K562 (cell line): ENCODE measurements around the gene CHMP1A. TPM values are rescaled to one million over a fixed set of nuclear protein-coding genes. Genes with fewer than 3 reads are reported as not detected.

Experiments used
- ZNF407 ChIP-seq: fragments of 450-650 bp; IDR thresholded peaks from 2 replicates; pipeline ENCODE4 v1.6.1; 2016; ENCODE audit warnings: low read depth
- polyA plus RNA-seq, 8 experiments: library from polyadenylated mRNA; depleted of rRNA in 4 of 8; stranded (reverse) in 5 of 8; unstranded in 3 of 8; fragments of >200 nt; fragmentation: Nextera tagmentation in 2 of 8; fragmentation: Illumina TruSeq in 1 of 8; extraction: Ambion mirVana in 2 of 8; extraction: Trizol in 1 of 8; gene quantifications; 2 replicates each; pipeline versions ENCODE4 v1.2.1 to v1.2.3, GENCODE V29; 2011 to 2014; ENCODE audit warnings: inconsistent platforms in 1 of 8, missing spikeins in 1 of 8
- total RNA-seq, 7 experiments: library from RNA; depleted of rRNA in 6 of 7; stranded (reverse); fragments of >200 nt in 6 of 7; fragmentation: Illumina TruSeq in 2 of 7; extraction: Trizol in 2 of 7; gene quantifications; 2 replicates each; pipeline versions ENCODE4 v1.2.1 to v1.2.3, GENCODE V29; 2011 to 2021; ENCODE audit warnings: low replicate concordance in 1 of 7

CHMP1A gene
- total and polyA plus RNA-seq, 9 of the 15 experiments (the other 6 are each of a cell fraction or from before 2014, with no cell fraction given), result 0.83 to 79.9 (median 45.2) TPM

- no peak for TF ChIP-seq ZNF407
Observed at GRCh38 chr16:89700100-89700648, 42.7 kb upstream of the CHMP1A start (continued).
